ENCODE data around the gene YIPF1.
A peak's percentile ranks its signal among the peaks of the same experiment; 100 is the strongest.

Gene YIPF1

DNA sequence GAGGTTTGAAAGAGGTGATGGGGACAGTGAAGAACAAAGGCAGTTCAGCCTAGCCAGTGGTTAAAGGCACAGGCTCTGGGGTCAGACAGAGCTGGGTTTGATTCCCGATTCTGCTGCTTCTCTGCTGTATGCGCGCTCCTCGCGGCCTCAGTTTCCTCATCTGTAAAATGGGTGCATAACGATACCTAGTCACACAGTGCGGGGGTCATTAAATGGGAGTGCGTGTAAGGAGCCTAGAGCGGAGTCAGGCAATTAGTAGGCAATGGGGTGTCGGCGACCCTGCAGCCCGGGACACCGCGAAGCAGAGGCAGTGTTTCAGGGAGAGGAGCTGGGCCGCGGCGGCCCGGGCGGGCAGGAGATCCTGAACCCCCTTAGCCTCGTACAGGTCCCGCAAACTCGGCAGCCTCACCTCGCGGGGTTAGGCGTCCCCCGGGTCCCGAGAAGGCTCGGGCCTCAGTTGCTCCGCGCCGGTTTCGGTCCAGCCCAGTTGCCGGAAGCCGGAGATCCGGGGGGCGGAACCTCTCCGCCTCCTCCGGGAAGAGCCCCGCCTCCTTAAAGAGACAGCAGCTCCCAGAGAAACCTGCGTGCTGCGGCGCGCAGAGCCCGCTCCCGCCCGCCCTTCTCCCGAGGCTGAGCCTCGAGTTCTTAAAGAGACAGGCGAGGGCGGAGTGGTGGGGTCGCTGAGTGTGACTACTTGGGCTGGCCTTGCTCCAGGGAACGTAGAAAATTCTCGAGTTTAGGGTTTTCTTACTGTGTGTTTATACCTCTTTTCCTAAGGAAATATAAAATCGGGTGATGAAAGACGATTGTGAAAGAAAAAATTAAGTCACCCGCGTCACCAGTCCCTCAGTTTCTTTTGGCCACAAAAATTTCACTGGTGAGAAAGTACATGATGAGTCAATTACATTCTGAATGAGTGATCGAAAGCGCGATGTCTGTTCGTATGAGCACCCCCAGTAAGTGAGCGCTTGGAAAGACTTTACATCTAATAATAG, at the start of gene YIPF1:
TSS of gene YIPF1 (minus strand) at position 494 of the 995 bp plus-strand sequence. CDS start 860 bp downstream, outside the sequence.
- peak; percentile 59 for DNase-seq

GRCh38 chr1:53938136-53938830, 48.7 kb upstream of the YIPF1 start:
- DNase-seq, result no peak

DNA sequence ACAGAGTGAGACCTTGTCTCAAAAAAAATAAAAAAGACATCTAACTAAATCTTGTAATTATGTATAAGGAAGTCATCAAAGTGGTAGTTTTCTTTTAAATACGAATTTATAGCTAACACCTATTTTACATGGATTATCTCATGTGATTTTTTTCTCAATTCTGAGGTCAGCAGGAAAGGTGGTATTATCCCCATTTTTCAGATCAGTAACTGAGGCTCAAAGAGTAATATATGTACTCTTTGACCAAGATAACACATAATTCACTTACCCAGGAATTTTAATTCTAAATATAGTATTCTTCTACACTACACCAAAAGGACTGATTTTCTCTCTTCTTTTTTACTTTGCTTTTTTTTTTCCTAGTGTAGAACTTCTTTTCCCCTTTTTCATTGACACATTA, 46.8 kb upstream of the YIPF1 start:
- DNase-seq, result no peak

DNA sequence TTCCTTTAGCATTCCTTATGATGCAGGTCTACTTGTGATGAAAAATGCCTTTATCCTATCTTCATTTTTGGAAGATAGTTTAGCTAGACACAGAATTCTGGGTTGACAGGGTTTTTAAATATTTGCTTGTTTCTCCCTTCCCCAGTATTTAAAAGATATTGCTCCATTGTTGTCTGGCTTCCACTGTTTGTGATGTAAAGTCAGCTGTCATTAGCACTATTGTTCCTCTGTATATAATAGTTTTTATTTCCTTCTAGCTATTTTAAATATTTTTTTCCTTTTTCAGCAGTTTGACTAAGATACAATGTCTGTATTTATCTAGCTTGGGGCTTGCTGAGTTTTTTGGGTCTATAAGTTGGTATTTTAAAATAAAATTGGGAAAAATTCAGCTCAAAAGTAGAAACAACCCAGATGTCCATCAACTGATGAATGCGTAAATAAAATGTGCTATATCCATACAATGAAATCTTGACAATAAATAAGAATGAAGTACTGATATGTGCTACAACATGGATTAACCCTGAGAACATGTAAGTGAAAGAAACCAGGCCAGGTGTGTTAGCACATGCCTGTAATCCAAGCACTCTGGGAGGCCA, 44.7 kb upstream of the YIPF1 start:
- no peak for DNase-seq

DNA sequence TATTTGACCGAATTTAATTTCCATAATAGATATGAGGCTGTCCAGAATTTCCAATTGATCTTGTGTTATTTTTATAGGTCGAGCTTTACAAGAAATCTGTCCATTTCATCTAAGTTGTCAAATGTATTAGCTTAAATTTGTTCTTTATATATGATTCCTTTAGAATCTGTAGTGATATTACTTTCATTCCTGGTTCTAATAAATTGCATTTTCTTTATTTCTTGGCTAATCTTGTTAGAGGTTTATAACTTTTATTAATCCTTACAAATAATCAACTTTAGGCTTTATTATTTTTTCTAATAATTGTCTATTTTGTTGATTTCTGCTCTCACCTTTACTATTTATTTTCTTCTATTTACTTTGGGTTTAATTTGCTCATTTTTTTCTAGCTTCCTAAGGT, 41.9 kb upstream of the YIPF1 start:
- no peak for DNase-seq

- no peak for DNase-seq
Measured at GRCh38 chr1:53930932-53931331, 41.3 kb upstream of the YIPF1 start.

- DNase-seq, result no peak
Measured at GRCh38 chr1:53929246-53929960, 39.8 kb upstream of the YIPF1 start.

DNA sequence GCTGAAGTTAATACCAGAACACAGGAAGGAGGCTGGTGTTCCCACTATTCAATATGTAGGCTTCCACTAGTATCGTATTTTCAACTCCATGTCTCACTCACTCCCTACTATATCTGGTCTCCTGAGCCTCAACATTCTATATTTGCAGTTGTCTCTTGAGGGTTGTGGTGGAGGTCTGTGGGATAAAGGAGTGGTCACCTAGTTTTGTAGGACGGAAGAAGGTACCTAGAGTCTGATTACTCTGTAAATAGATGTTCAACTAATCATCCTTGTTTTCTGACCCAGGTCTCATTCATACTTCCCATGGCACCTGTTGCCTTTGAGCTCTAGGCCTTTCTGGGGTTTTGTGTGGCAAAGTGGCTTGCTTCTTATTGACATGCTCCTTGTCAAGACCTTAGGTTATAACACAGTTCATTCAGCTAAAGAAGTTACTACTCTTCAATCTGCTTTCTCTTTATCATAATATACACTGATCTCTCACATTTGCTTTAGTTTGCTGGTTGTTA, 37.8 kb upstream of the YIPF1 start:
- no peak for DNase-seq

GRCh38 chr1:53919675-53920066, 30.1 kb upstream of the YIPF1 start:
- no peak for DNase-seq

DNA sequence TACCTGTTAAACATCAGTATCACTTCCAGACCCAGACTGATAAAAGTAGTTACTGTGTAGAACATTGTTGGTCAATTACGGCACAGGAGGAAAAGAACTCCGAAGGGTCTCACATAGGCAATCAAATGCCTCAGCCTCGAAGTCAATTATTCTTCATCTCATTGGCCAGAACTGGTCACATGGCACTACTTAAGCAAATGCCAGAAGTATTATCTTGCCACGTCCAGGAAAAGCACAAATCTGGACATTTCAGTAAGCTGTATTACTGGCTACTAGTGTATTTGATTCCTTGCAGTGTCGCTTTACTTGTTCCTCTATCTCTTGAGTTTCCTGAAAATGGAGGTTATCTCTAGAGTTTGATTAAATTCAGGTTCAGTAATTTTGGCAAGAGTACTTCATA, 28.7 kb upstream of the YIPF1 start:
- DNase-seq, result no peak

DNA sequence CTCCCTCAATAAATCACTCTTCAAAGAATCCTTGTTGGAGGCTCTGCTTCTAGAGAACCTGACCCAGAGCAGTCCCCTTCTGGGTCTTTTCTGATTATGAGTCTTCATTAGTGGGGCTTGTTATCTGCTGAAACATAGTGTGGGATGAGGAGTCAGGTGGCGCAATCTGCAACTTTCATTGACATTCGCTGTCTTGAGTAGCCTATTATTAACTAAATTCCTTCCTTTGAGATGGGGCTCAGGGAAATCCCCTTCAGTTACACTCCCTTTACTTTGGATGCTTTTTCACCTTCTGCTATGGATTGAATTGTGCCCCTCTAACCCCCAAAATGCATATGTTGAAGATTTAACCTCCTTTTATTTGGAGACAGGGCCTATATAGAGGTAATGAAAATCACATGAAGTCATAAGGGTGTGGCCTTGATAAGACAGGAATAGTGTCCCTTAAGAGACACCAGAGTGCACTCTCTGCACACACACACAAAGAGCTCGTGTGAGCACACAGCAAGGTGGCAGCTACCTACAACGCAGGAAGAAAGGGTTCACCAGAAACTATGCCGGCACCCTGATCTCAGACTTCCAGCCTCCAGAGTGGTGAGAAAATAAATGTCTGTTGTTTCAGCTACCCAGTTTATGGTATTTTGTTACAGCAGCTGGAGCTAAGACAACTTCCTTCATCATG, 23.9 kb upstream of the YIPF1 start:
- no peak for DNase-seq

DNA sequence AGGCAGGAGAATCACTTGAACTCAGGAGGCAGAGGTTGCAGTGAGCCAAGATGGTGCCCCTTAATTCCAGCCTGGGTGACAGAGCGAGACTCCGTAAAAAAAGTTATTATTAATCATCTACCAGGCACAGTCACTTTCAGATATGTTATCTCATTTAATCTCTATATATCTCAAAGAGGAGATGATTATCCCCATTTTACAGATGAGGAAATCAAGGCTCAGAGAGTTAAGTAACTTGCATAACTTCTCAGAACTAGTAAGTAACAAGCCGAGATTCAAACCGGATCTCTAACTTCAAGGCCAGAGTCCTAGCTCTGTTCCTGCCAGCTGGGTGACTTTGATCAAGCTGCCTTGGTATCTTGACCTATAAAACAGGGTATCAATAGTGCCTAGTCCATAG, 21.8 kb upstream of the YIPF1 start:
- DNase-seq, result no peak

DNA sequence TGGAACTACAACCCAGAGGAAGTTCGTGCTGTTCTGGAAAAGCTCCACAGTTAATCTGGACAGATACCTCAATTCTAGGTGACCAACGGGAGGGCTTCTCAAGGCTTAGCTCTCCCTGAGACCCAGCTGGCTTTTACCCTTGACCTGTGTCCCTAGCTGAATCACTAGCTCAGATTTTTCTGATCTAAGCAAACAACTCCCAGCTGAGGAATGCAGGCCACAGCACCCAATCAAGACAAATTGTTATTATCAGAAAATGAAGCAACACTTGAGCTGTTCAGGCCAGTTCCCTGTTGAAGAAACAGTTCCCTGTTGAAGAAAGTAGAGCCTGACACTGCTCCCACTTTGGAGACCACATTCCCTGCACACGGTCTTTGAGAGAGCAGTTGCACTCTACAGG, 20.3 kb upstream of the YIPF1 start:
- DNase-seq, result no peak

GRCh38 chr1:53906121-53906520, 16.5 kb upstream of the YIPF1 start:
- DNase-seq, result no peak

- DNase-seq, result no peak
Measured at GRCh38 chr1:53905509-53905908, 15.9 kb upstream of the YIPF1 start.

DNA sequence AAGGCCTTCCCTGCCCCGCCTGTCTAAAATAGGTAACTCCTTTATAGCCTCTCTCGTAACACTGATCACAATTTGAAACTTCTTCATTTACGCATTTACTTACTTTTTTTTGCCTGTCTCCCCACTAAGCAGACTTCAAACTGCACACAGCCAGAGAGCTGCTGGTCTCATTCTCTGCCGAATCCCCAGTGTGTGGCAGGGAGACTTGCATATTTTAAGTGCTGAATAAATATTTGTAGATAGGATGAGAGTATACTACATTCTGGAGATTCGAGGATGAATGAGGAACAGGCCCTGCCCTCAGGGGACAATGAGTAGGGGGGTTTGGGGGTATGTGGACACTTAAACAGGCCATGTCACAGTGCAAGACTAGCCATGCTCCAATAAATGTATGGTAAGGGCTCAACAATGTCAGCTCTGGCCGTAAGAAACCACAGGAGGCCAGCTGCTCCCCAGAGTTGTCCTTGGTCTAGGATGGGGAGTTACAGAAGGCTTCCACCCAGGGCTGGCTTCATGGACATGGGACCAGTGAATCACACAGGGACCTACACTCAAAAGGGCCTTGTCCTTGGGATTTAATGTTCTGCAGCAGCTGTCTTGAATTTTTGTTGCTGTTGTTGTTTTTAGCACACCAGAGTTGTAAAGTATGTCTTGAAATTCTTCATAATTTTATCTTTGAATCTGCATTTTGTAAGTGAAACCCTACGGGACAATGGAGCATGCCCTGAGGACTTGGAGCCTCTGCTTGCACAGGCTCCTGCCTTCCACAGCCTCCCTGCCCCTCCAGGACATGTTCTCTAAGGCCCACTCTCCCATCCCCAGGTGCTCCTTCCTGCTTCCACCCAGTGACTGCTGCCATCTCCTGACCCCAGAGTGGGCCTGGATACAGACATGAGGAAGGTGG, 12.9 kb upstream of the YIPF1 start:
- no peak for DNase-seq

DNA sequence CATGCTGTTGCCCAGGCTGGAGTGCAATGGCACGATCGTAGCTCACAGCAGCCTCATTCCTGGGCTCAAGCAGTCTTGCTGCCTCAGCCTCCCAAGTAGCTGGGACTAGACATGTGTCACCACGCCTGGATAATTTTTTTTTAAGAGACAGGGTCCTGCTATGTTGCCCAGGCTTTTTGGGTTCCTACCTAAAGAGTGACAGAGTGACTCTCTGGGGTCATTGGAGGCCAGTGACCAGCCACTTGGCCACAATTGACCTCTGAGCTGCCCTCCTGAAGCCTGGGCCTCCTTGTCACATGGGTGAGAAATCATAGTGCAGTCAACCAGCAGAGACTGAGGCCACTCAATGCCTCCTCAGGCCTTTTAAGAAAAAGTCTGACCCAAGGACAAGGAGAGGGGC, 10.1 kb upstream of the YIPF1 start:
- DNase-seq, result no peak

DNA sequence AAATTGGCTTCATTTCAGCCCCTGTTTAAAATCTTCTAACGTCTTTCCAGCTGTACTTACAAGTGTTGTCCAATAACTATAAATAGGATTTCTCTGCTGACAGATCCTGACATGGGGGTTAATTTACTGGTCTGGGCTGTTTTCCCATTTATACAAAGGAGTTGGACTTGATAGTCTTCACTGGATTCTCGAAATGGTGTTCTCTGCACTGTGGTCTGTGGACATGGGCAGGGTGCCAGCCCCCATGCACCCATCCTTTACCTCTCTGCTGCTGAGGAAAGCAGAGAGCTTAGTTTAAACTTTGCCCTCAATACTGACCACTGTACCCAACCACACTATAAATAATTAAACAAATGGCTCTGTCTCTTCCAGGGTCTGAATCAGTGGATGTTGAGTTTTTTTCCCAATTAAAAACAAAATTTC, 9.6 kb upstream of the YIPF1 start:
- DNase-seq, result peak; percentile 39

- DNase-seq, result no peak
Measured at GRCh38 chr1:53896635-53897229, 7.1 kb upstream of the YIPF1 start.

DNA sequence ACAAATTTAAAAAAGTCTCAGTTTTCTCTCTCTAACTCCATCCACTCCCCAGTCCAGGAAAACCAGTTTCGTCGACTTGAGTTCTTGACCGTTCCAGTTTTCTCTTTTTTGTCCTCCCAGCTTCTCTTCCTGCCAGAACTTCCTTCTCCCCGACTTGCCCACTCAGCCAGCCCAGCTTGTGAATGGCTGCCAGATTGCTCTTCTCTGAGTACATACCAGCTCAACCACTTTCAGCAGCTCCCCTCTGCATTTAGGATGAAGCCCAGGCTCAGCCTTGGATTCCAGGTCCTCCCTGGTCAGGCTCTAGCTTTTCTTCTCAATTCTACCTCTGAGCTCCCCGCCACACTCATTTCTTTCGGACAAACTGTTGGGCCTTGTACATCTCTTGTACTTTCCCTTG, 5.8 kb upstream of the YIPF1 start:
- no peak for DNase-seq

DNA sequence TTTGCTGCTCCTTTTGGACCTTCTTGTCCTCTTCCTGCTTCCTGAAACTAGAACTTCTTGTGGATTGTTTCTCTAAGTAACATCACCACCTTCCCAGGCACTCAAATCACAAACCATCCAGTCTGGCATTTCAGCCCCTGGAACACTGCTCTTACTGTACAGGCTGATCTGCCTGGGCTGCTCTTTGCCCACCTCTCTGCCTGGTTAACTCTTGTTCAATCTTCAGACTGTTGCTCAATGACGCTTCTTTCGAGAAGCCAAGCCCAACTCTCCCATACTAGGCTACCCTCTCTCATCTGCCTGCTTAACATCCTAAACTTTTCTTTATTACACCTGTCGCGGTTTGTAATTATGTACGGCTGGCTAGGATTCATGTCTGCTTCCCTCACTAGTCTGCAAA, 5.0 kb upstream of the YIPF1 start:
- DNase-seq, result no peak

Measured in SHP77 treated with DMSO at 0.1 percent for 48 hours (cell line).